ENCODE results near the gene ZNF791.

DNA sequence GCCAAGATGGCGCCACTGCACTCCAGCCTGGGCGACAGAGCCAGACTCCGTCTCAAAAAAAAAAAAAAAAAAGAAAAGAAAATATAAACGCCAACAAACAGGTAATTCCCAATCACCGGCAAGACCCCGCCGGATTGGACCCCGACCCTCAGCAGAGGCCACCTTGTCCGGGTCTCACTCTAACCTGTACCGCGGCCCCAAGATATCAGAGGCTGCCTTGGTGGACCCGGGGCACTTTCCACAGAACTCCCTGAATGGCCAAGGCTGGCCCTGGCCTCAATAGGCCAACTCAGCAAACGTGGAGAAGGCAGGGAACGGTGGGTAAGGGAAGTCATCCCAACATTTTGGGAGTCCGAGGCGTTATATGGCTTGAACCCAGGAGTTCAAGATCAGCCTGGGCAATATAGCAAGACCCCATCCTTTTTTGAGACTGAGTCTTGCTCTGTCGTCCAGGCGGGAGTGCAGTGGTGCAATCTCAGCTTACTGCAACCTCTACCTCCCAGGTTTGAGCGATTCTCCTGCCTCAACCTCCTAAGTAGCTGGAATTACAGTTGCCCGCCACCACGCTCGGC is 28.0 kb downstream of the ZNF791 start:
- TF ChIP-seq, protein P1, sequence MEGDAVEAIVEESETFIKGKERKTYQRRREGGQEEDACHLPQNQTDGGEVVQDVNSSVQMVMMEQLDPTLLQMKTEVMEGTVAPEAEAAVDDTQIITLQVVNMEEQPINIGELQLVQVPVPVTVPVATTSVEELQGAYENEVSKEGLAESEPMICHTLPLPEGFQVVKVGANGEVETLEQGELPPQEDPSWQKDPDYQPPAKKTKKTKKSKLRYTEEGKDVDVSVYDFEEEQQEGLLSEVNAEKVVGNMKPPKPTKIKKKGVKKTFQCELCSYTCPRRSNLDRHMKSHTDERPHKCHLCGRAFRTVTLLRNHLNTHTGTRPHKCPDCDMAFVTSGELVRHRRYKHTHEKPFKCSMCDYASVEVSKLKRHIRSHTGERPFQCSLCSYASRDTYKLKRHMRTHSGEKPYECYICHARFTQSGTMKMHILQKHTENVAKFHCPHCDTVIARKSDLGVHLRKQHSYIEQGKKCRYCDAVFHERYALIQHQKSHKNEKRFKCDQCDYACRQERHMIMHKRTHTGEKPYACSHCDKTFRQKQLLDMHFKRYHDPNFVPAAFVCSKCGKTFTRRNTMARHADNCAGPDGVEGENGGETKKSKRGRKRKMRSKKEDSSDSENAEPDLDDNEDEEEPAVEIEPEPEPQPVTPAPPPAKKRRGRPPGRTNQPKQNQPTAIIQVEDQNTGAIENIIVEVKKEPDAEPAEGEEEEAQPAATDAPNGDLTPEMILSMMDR (conservative IDR thresholded peaks at IDR 0.05; ENCODE audit: low read depth, low read length), result no peak
- TF ChIP-seq EZH2 (IDR thresholded peaks at IDR 0.05; ENCODE audit: low read length, unreplicated experiment), result no peak
- no peak for TF ChIP-seq EZH2phosphoT487 (IDR thresholded peaks at IDR 0.05; ENCODE audit: borderline replicate concordance, low read length)

Measured in PC-3 (cell line).